ENCODE measurements around the gene PARL. TPM values are rescaled to one million over a fixed set of nuclear protein-coding genes. Genes with fewer than 3 reads are reported as not detected.

The PARL gene
- total and polyA plus RNA-seq, 10 of the 15 experiments (the other 5 are each of a cell fraction or from before 2014, with no cell fraction given), result 49.7 to 113 (median 77.2) TPM

DNA sequence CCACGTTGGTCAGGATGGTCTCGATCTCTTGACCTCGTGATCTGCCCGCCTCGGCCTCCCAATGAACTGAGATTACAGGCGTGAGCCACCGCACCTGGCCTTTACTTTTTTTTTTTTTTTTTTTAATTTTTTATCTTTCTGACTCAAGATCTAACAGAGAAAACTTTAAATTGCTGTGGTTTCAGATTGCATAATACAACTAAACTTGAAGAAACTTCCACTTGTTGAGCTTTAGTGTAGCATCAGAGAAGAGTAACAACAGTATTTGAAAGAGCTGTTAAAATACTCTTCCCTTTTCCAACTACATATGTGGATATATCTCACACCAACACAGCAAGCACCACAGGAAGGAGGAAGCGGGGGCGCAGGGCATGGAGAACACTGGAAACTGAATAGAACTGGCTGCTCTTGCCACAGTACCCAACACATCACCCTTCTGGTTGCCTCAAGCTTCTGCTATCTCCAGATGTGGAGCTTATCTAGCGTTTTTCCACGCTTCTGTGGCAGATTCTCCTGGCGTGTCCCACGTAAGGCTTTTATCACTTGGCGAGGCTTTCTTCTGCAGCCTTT lies 104.7 kb downstream of the PARL start:
- no peak overlapping the region for H3K27ac ChIP-seq (ENCODE audit: control insufficient read depth, insufficient read depth)
- H2AFZ ChIP-seq (ENCODE audit: control insufficient read depth, low read depth, low read length), result no peak overlapping the region
- no peak overlapping the region for H3K4me2 ChIP-seq (ENCODE audit: control insufficient read depth, insufficient read depth)
- ChIA-PET POLR2A (interaction anchor here (0.7 kb wide), 1 partner anchor 998 kb away, joined by 4 read pairs; no protein-coding TSS in a partner anchor), SMC1A (ENCODE audit: uncharacterized antibody, unreplicated experiment) (no interaction called here), CTCF (interaction anchor here (0.6 to 1.3 kb wide), 2 partner anchors 12 to 300 kb away, joined by 3 read pairs; no protein-coding TSS in a partner anchor), RAD21 (ENCODE audit: unreplicated experiment) (interaction anchor here (1.1 kb wide), 1 partner anchor 59 kb away, joined by 4 read pairs; no protein-coding TSS in a partner anchor)
- WGBS (ENCODE audit: insufficient coverage, insufficient replicate concordance, low lambda C conversion rate, missing lambda C conversion rate), result 99% methylated on average over 12 of the region's 14 CpGs
- DNase-seq (ENCODE audit: low read depth, low spot score) (no peak), FAIRE-seq (no peak), ATAC-seq (no peak)
- intact Hi-C loops (cut with micrococcal nuclease; ENCODE audit: unreplicated experiment), result no loop called here
- peaks cover 5 to 31% of the 10 kb centered on the region in 2 experiments for H3K36me3 ChIP-seq (ENCODE audit: control insufficient read depth in 2 of 2, insufficient read depth in 2 of 2, low read length in 1 of 2)
- in situ Hi-C loops (cut with MboI), result no loop called here
- BruUV-seq (replicated peaks), result no TSS peak
- H3K27me3 ChIP-seq (replicated peaks in 1 of 2; ENCODE audit: control insufficient read depth in 2 of 2, insufficient read depth in 2 of 2, low read length in 1 of 2), result no peaks in the 10 kb centered on the region
- H3K4me1 ChIP-seq (ENCODE audit: control insufficient read depth, insufficient read depth, low read length), result 0 out of 2 replicates have a peak, but pooled peaks cover 3% of the 10 kb centered on the region
- TF ChIP-seq RAD51 (IDR thresholded peaks at IDR 0.05), result no peak
- TF ChIP-seq RAD21 (IDR thresholded peaks at IDR 0.05; ENCODE audit: insufficient read depth, low read depth, low read length), result no peak
- no peak for TF ChIP-seq SIX5 (IDR thresholded peaks at IDR 0.05; ENCODE audit: low read depth, low read length, severe bottlenecking)
- TF ChIP-seq CHD4 (IDR thresholded peaks at IDR 0.05), result no peak
- TF ChIP-seq, protein P1, sequence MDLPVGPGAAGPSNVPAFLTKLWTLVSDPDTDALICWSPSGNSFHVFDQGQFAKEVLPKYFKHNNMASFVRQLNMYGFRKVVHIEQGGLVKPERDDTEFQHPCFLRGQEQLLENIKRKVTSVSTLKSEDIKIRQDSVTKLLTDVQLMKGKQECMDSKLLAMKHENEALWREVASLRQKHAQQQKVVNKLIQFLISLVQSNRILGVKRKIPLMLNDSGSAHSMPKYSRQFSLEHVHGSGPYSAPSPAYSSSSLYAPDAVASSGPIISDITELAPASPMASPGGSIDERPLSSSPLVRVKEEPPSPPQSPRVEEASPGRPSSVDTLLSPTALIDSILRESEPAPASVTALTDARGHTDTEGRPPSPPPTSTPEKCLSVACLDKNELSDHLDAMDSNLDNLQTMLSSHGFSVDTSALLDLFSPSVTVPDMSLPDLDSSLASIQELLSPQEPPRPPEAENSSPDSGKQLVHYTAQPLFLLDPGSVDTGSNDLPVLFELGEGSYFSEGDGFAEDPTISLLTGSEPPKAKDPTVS (IDR thresholded peaks at IDR 0.05; ENCODE audit: low read depth, low read length), result no peak
- TF ChIP-seq CREM (IDR thresholded peaks at IDR 0.05; ENCODE audit: low read depth), result no peak
- TF ChIP-seq NR2F1 (conservative IDR thresholded peaks at IDR 0.05), result no peak
- TF ChIP-seq PAX8 (IDR thresholded peaks at IDR 0.05), result no peak
- no peak for TF ChIP-seq MTA3 (IDR thresholded peaks at IDR 0.05; ENCODE audit: borderline replicate concordance, low read length)
- TF ChIP-seq EP300 (IDR thresholded peaks at IDR 0.05; ENCODE audit: borderline replicate concordance in 1 of 2, control insufficient read depth in 1 of 2, low read depth in 2 of 2, low read length in 2 of 2), result no peak
- TF ChIP-seq, protein P2, sequence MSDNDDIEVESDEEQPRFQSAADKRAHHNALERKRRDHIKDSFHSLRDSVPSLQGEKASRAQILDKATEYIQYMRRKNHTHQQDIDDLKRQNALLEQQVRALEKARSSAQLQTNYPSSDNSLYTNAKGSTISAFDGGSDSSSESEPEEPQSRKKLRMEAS (IDR thresholded peaks at IDR 0.05; ENCODE audit: low read depth, low read length), result no peak
- TF ChIP-seq ATF7 (IDR thresholded peaks at IDR 0.05; ENCODE audit: low read depth), result no peak
- TF ChIP-seq NFYB (IDR thresholded peaks at IDR 0.05; ENCODE audit: insufficient read depth, low read depth, low read length), result no peak
- TF ChIP-seq, protein P3, sequence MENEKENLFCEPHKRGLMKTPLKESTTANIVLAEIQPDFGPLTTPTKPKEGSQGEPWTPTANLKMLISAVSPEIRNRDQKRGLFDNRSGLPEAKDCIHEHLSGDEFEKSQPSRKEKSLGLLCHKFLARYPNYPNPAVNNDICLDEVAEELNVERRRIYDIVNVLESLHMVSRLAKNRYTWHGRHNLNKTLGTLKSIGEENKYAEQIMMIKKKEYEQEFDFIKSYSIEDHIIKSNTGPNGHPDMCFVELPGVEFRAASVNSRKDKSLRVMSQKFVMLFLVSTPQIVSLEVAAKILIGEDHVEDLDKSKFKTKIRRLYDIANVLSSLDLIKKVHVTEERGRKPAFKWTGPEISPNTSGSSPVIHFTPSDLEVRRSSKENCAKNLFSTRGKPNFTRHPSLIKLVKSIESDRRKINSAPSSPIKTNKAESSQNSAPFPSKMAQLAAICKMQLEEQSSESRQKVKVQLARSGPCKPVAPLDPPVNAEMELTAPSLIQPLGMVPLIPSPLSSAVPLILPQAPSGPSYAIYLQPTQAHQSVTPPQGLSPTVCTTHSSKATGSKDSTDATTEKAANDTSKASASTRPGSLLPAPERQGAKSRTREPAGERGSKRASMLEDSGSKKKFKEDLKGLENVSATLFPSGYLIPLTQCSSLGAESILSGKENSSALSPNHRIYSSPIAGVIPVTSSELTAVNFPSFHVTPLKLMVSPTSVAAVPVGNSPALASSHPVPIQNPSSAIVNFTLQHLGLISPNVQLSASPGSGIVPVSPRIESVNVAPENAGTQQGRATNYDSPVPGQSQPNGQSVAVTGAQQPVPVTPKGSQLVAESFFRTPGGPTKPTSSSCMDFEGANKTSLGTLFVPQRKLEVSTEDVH (IDR thresholded peaks at IDR 0.05; ENCODE audit: low read depth, partially characterized antibody), result no peak
- no peak for TF ChIP-seq SREBF2 (IDR thresholded peaks at IDR 0.05; ENCODE audit: low read length)
- H3K9ac ChIP-seq (ENCODE audit: control insufficient read depth, insufficient read depth, low read length), result no peak overlapping the region
- no peaks in the 10 kb centered on the region; the same call in 2 of the 3 replicates for H3K9me3 ChIP-seq (replicated peaks; ENCODE audit: control insufficient read depth, insufficient read depth, low read length)
- H4K20me1 ChIP-seq (ENCODE audit: control insufficient read depth, insufficient read depth), result no peaks in the 10 kb centered on the region
- no peak overlapping the region for H3K4me3 ChIP-seq
- H3K79me2 ChIP-seq (ENCODE audit: control insufficient read depth, insufficient read depth, low read length), result no peaks in the 10 kb centered on the region; the same call in none of the 2 replicates
